Endothelial cell of umbilical vein (primary cell): ENCODE data around the gene NRXN3. TPM values are rescaled to one million over a fixed set of nuclear protein-coding genes. Genes with fewer than 3 reads are reported as not detected.

Source experiments
- BruUV-seq: library from RNA; stranded (reverse); fragments of 400-500 nt; replicated peaks from 2 replicates; lab custom pipeline; 2021; lab: Mats Ljungman, UMichigan
- CTCF ChIA-PET: fragments of 300-600, 350-600 bp; sonication (Branson Sonifier 250); formaldehyde crosslinking; loops from one replicate; lab custom pipeline; 2021; ENCODE audit warnings: antibody characterized with exemption, inconsistent platforms; lab: Charles Lee
- POLR2A ChIA-PET: fragments of 300-600, 350-600 bp; sonication (Branson Sonifier 250); formaldehyde crosslinking; loops from one replicate; lab custom pipeline; 2021; ENCODE audit warnings: antibody characterized with exemption, inconsistent platforms; lab: Charles Lee
- DNase-seq: peaks from one replicate; pipeline ENCODE4 v3.0.0-alpha.2; 2011; ENCODE audit warnings: low read depth, low spot score
- FAIRE-seq: peaks from 2 replicates; lab custom pipeline; 2011; peaks lifted over from hg19 to GRCh38; lab: Jason Lieb, UNC
- H2AFZ ChIP-seq: 2 replicates; pipeline ENCODE4 v1.6.0; 2012; ENCODE audit warnings: low read depth, low read length, control low read depth, inconsistent platforms
- H3K27ac ChIP-seq: 2 replicates; pipeline ENCODE4 v1.5.1; 2011; ENCODE audit warnings: low read depth, mild to moderate bottlenecking, control low read depth, low read length, moderate library complexity; ENCODE audit not compliant: insufficient read depth
- H3K27me3 ChIP-seq, 2 experiments: 2 replicates each; pipeline versions ENCODE4 v1.6.0 to v1.6.1; 2011; ENCODE audit warnings: low read length in 2 of 2, mixed read lengths in 1 of 2; ENCODE audit not compliant: control insufficient read depth in 2 of 2, insufficient read depth in 2 of 2
- H3K36me3 ChIP-seq, 2 experiments: 2 replicates in 1 of 2; 3 replicates in 1 of 2; pipeline ENCODE4 v1.5.1; 2011; ENCODE audit warnings: low read length in 2 of 2, mild to moderate bottlenecking in 1 of 2, moderate library complexity in 1 of 2; ENCODE audit not compliant: control insufficient read depth in 2 of 2, insufficient read depth in 2 of 2; ENCODE audit errors: extremely low read depth in 1 of 2
- H3K4me1 ChIP-seq: 3 replicates; pipeline ENCODE4 v1.5.1; 2011; ENCODE audit warnings: mild to moderate bottlenecking, low read length; ENCODE audit not compliant: control insufficient read depth, insufficient read depth; ENCODE audit errors: extremely low read depth
- H3K4me2 ChIP-seq: 2 replicates; pipeline ENCODE4 v1.6.1; 2011; ENCODE audit warnings: low read length, control low read depth, mixed read lengths; ENCODE audit not compliant: insufficient read depth
- H3K4me3 ChIP-seq, 3 experiments: fragments of 200-600 bp in 1 of 3; sonication (generic), shearing (Covaris generic) in 1 of 3; replicated peaks in 1 of 3; 2 replicates each; pipeline ENCODE4 v1.5.1; 2011 to 2016; ENCODE audit warnings: control low read depth in 3 of 3, low read length in 3 of 3, mild to moderate bottlenecking in 2 of 3, inconsistent platforms in 1 of 3, low read depth in 1 of 3, moderate library complexity in 1 of 3; ENCODE audit not compliant: insufficient read depth in 1 of 3
- H3K79me2 ChIP-seq: 2 replicates; pipeline ENCODE4 v1.6.0; 2012; ENCODE audit warnings: low read length, inconsistent platforms; ENCODE audit not compliant: control insufficient read depth, insufficient read depth
- H3K9ac ChIP-seq: replicated peaks from 2 replicates; pipeline ENCODE3; 2011; ENCODE audit warnings: low read length, control low read depth; ENCODE audit not compliant: insufficient read depth; ENCODE audit errors: extremely low read depth
- H3K9me1 ChIP-seq: replicated peaks from 3 replicates; pipeline ENCODE4 v1.6.0; 2011; ENCODE audit warnings: mild to moderate bottlenecking, low read length; ENCODE audit not compliant: control insufficient read depth, insufficient read depth; ENCODE audit errors: extremely low read depth
- H3K9me3 ChIP-seq: replicated peaks from 2 replicates; pipeline ENCODE4 v1.5.1; 2012; ENCODE audit warnings: low read length, inconsistent platforms; ENCODE audit not compliant: control insufficient read depth, insufficient read depth
- H4K20me1 ChIP-seq: replicated peaks from 2 replicates; pipeline ENCODE3; 2011; ENCODE audit warnings: mild to moderate bottlenecking, low read length; ENCODE audit not compliant: control insufficient read depth, insufficient read depth; ENCODE audit errors: extremely low read depth
- CTCF ChIP-seq, 2 donors: IDR thresholded peaks; 1 replicate in 1 of 2; 2 replicates in 1 of 2; pipeline ENCODE4 v1.5.1; 2011; ENCODE audit warnings: low read length in 2 of 2, mild to moderate bottlenecking in 2 of 2, moderate library complexity in 2 of 2, control low read depth in 1 of 2, inconsistent platforms in 1 of 2, low read depth in 1 of 2; ENCODE audit not compliant: insufficient read depth in 1 of 2; ENCODE audit errors: extremely low read depth in 1 of 2
- EZH2 ChIP-seq: IDR thresholded peaks from 2 replicates; pipeline ENCODE4 v1.6.1; 2012; ENCODE audit warnings: borderline replicate concordance, low read depth, mild to moderate bottlenecking, moderate library complexity, low read length, inconsistent platforms; ENCODE audit not compliant: severe bottlenecking
- FOS ChIP-seq: IDR thresholded peaks from 2 replicates; pipeline ENCODE4 v1.6.1; 2011; ENCODE audit warnings: mild to moderate bottlenecking, low read length, moderate library complexity, borderline replicate concordance; ENCODE audit not compliant: insufficient read depth
- GATA2 ChIP-seq: IDR thresholded peaks from 2 replicates; pipeline ENCODE4 v1.7.0; 2011; ENCODE audit warnings: low read depth, mild to moderate bottlenecking, moderate library complexity, mixed read lengths, low read length; ENCODE audit not compliant: insufficient read length, insufficient read depth
- JUN ChIP-seq: IDR thresholded peaks from 2 replicates; pipeline ENCODE4 v1.6.1; 2011; ENCODE audit warnings: borderline replicate concordance, low read depth; ENCODE audit not compliant: insufficient read length, insufficient read depth
- MAX ChIP-seq: IDR thresholded peaks from 2 replicates; pipeline ENCODE4 v1.6.1; 2011; ENCODE audit not compliant: insufficient read depth, insufficient read length
- MYC ChIP-seq: IDR thresholded peaks from one replicate; pipeline ENCODE4 v1.6.1; 2011; ENCODE audit warnings: mild to moderate bottlenecking, low read depth, low read length
- POLR2A ChIP-seq: IDR thresholded peaks from 2 replicates; pipeline ENCODE4 v1.6.1; 2012; ENCODE audit warnings: low read depth, mild to moderate bottlenecking, control low read depth, low read length
- POLR2AphosphoS5 ChIP-seq: IDR thresholded peaks from 2 replicates; pipeline ENCODE4 v1.6.1; 2012; ENCODE audit warnings: low read depth, mild to moderate bottlenecking, control low read depth, low read length, moderate library complexity; ENCODE audit not compliant: insufficient read depth
- dilution Hi-C: fragments of 300-500 bp; cut with MboI; formaldehyde crosslinking; loops from one replicate; pipeline ENCODE4 v1.15.0; 2019; ENCODE audit warnings: low sequenced_read_pairs; ENCODE audit not compliant: extremely low pct_ligation_motif_present
- intact Hi-C: fragments of 100-400 bp; cut with micrococcal nuclease; formaldehyde crosslinking; loops from one replicate; pipeline ENCODE4 v1.10.0; 2022
- polyA plus RNA-seq, 4 experiments: library from polyadenylated mRNA; depleted of rRNA in 3 of 4; stranded (reverse) in 3 of 4; unstranded in 1 of 4; fragments of >200 nt; gene quantifications; 2 replicates each; pipeline versions ENCODE4 v1.2.1 to v1.2.3, GENCODE V29; 2011 to 2012; ENCODE audit warnings: missing spikeins in 1 of 4
- total RNA-seq: library from RNA; stranded (reverse); gene quantifications from 2 replicates; pipeline ENCODE4 v1.2.3, GENCODE V29; 2021

Gene NRXN3
- total and polyA plus RNA-seq, 2 donors (not counting 3 experiments of a cell fraction or from before 2014, with no cell fraction given): 0.72 to 4.2 TPM

- no peaks in the 10 kb centered on the region for H3K4me1 ChIP-seq
- dilution Hi-C loops: no loop called here
- H3K27ac ChIP-seq: no peak overlapping the region
- CTCF ChIA-PET: no interaction called here
- no peak overlapping the region for H3K4me2 ChIP-seq
- no peaks in the 10 kb centered on the region for H3K79me2 ChIP-seq
- POLR2A ChIA-PET: no interaction called here
- no peak for FAIRE-seq
- H3K27me3 ChIP-seq: no peaks in the 10 kb centered on the region
- no peaks in the 10 kb centered on the region for H3K9me1 ChIP-seq
- H4K20me1 ChIP-seq: no peaks in the 10 kb centered on the region
- no peak overlapping the region for H3K4me3 ChIP-seq
- H2AFZ ChIP-seq: no peak overlapping the region
- intact Hi-C loops: no loop called here
- no peak overlapping the region for H3K9ac ChIP-seq
- no peak for DNase-seq
- H3K36me3 ChIP-seq: no peaks in the 10 kb centered on the region
- no TSS peak for BruUV-seq
- TF ChIP-seq POLR2A (no peak), FOS (no peak), GATA2 (no peak), MAX (no peak), POLR2AphosphoS5 (no peak), EZH2 (no peak)
- H3K9me3 ChIP-seq: no peaks in the 10 kb centered on the region
Observed at GRCh38 chr14:79614448-79614847, 1444.3 kb downstream of the NRXN3 start.

GRCh38 chr14:79627058-79627457, 1456.9 kb downstream of the NRXN3 start:
- H3K79me2 ChIP-seq: no peaks in the 10 kb centered on the region
- no peak overlapping the region for H3K4me2 ChIP-seq
- H3K27me3 ChIP-seq: no peaks in the 10 kb centered on the region
- no peaks in the 10 kb centered on the region for H3K4me1 ChIP-seq
- no peaks in the 10 kb centered on the region for H4K20me1 ChIP-seq
- no peak for DNase-seq
- H3K36me3 ChIP-seq: no peaks in the 10 kb centered on the region
- dilution Hi-C loops (no loop called here), intact Hi-C loops (no loop called here)
- no peak overlapping the region for H2AFZ ChIP-seq
- peaks cover 2% of the 10 kb centered on the region for H3K9me3 ChIP-seq
- no peak overlapping the region for H3K4me3 ChIP-seq
- ChIA-PET POLR2A (no interaction called here), CTCF (no interaction called here)
- no peak for FAIRE-seq
- H3K9ac ChIP-seq: no peak overlapping the region
- no peak for TF ChIP-seq MAX
- TF ChIP-seq EZH2: no peak
- TF ChIP-seq MYC: no peak
- TF ChIP-seq GATA2: no peak
- TF ChIP-seq POLR2AphosphoS5: no peak
- TF ChIP-seq POLR2A: no peak
- no peak for TF ChIP-seq FOS
- TF ChIP-seq JUN: no peak
- no peak for TF ChIP-seq CTCF (IDR thresholded peaks at IDR 0.05; ENCODE audit: extremely low read depth in 1 of 2, insufficient read depth in 1 of 2, low read depth in 1 of 2, low read length in 2 of 2)
- H3K27ac ChIP-seq: no peak overlapping the region
- no peaks in the 10 kb centered on the region for H3K9me1 ChIP-seq
- no TSS peak for BruUV-seq
